T-cell (primary cell): ENCODE results near the gene KAZALD1. TPM values are rescaled to one million over a fixed set of nuclear protein-coding genes. Genes with fewer than 3 reads are reported as not detected.
A peak's percentile ranks its signal among the peaks of the same experiment; 100 is the strongest.
"Not testable (repeated sequence)": the region's sequence is repeated elsewhere in the genome, so short reads cannot be mapped to it uniquely, and the experiment has no call there.

Experiments
- ATAC-seq, 4 experiments: fragments of 200-7000 bp in 3 of 4; fragments of 150-1000 bp in 1 of 4; cut with Tn5 transposase; replicated peaks in 1 of 4; 1 replicate in 3 of 4; 2 replicates in 1 of 4; pipeline ENCODE4 v1.10.0; 2021; ENCODE audit warnings: moderate library complexity in 3 of 4, mild to moderate bottlenecking in 2 of 4, moderate number of reproducible peaks in 1 of 4
- CTCF ChIA-PET, 2 donors: fragments of 300-600 bp; sonication (Branson Sonifier 250); formaldehyde crosslinking; loops; one replicate each; lab custom pipeline; 2022; ENCODE audit warnings: antibody characterized with exemption in 2 of 2; lab: Charles Lee
- POLR2A ChIA-PET, 2 donors: fragments of 300-600 bp; sonication (Branson Sonifier 250); formaldehyde crosslinking; loops; one replicate each; lab custom pipeline; 2022; ENCODE audit warnings: antibody characterized with exemption in 2 of 2; lab: Charles Lee
- DNase-seq, 35 experiments: peaks; one replicate each; pipeline versions ENCODE4 v3.0.0 to v3.0.0-alpha.2; 2013 to 2023
- H3K27ac ChIP-seq: one replicate; pipeline ENCODE4 v1.5.1; 2013; ENCODE audit warnings: low read length
- H3K27me3 ChIP-seq, 2 experiments: replicated peaks in 1 of 2; 1 replicate in 1 of 2; 2 replicates in 1 of 2; pipeline versions ENCODE4 v1.6.1 to v1.7.0; 2013; ENCODE audit warnings: low read length in 1 of 2, mixed read lengths in 1 of 2; ENCODE audit not compliant: control insufficient read depth in 2 of 2, insufficient read depth in 2 of 2; ENCODE audit errors: extremely low read depth in 1 of 2
- H3K36me3 ChIP-seq, 2 donors: 1 replicate in 1 of 2; 2 replicates in 1 of 2; pipeline versions ENCODE4 v1.6.1 to v1.7.0; 2013; ENCODE audit warnings: low read length in 1 of 2; ENCODE audit not compliant: control insufficient read depth in 2 of 2, insufficient read depth in 1 of 2; ENCODE audit errors: extremely low read depth in 1 of 2
- H3K4me1 ChIP-seq, 2 experiments: 1 replicate in 1 of 2; 2 replicates in 1 of 2; pipeline versions ENCODE4 v1.6.1 to v1.7.0; 2013; ENCODE audit warnings: low read length in 2 of 2, mixed read lengths in 1 of 2; ENCODE audit not compliant: insufficient read depth in 2 of 2, control insufficient read depth in 1 of 2; ENCODE audit errors: extremely low read depth in 1 of 2
- H3K4me3 ChIP-seq, 2 donors: 1 replicate in 1 of 2; 2 replicates in 1 of 2; pipeline versions ENCODE4 v1.5.1 to v1.7.0; 2013; ENCODE audit warnings: mild to moderate bottlenecking in 2 of 2, low read length in 1 of 2, moderate library complexity in 1 of 2; ENCODE audit not compliant: control insufficient read depth in 1 of 2; ENCODE audit errors: extremely low read depth in 1 of 2
- H3K9me3 ChIP-seq: 2 replicates; pipeline ENCODE4 v1.7.0; 2013
- H3K27ac Mint-ChIP-seq, 2 donors: one replicate each; pipeline ENCODE4 v1.8.0; 2020 to 2021; ENCODE audit warnings: mild to moderate bottlenecking in 2 of 2, mixed read lengths in 2 of 2
- H3K27me3 Mint-ChIP-seq, 2 donors: one replicate each; pipeline ENCODE4 v1.8.0; 2021 to 2022; ENCODE audit warnings: mixed read lengths in 2 of 2
- H3K36me3 Mint-ChIP-seq: one replicate; pipeline ENCODE4 v1.8.0; 2021; ENCODE audit warnings: mixed read lengths
- H3K4me1 Mint-ChIP-seq, 3 donors: one replicate each; pipeline ENCODE4 v1.8.0; 2020 to 2022; ENCODE audit warnings: mixed read lengths in 3 of 3, mild to moderate bottlenecking in 1 of 3
- H3K4me3 Mint-ChIP-seq, 3 donors: one replicate each; pipeline ENCODE4 v1.8.0; 2020 to 2022; ENCODE audit warnings: mild to moderate bottlenecking in 3 of 3, mixed read lengths in 3 of 3, moderate library complexity in 3 of 3
- H3K9me3 Mint-ChIP-seq, 3 donors: one replicate each; pipeline ENCODE4 v1.8.0; 2020 to 2022; ENCODE audit warnings: mixed read lengths in 3 of 3
- WGBS: methylation state at CpG from one replicate; pipeline ENCODE4 v1.1.5; 2013; ENCODE audit warnings: missing lambda C conversion rate; ENCODE audit not compliant: insufficient coverage; 5-methylcytosine and 5-hydroxymethylcytosine counted together
- total RNA-seq, 35 experiments: library from RNA in 6 of 35; stranded (reverse) in 6 of 35; fragments of 120-200 nt in 1 of 35; gene quantifications; one replicate each; pipeline versions ENCODE4 v1.2.1 to v1.2.4 and lab custom pipeline; 2013 to 2026

KAZALD1 gene
- total RNA-seq, 5 donors from 2014 or later (not counting 1 experiment from before 2014, with no cell fraction given): 0.19 to 0.29 TPM; not detected in 3

DNA sequence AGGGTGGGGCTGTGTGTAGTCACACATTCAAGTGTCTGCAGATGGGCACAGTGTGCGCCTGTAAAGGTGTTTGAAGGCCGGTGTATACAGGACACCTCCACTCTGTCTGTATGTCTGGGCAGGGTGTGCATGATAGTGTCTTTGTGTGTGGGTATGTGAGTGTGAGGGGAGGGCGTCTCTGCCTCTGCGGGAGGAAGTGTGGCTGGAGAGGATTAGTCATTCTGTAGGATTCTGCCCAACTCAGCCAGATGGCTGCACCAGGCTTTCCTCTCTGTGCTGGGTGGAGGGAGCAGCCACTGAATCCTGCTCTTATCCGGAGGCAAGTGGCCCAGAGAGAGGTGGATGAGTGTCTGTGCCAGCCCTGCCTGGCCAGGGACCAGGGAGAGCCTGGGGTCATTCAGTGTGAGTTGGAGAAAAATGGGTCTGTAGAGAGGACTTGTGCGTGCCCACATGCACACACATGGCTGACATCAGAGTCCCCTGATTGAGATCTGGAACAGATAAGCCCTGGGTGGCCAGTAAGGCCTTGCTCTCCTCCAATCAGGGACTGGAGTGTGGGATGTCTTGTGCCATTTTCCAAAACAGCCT lies 29.1 kb upstream of the KAZALD1 start:
- Histone ChIP-seq H3K27me3 (peaks cover 0 to 11% of the 10 kb centered on the region in 2 experiments), H3K4me3 (peak overlapping the region; percentile 35 to 73), H3K36me3 (peaks cover 7 to 33% of the 10 kb centered on the region in 2 donors), H3K9me3 (no peaks in the 10 kb centered on the region), H3K4me1 (peaks cover 7 to 27% of the 10 kb centered on the region in 2 experiments), H3K27ac (peak overlapping the region; percentile 93)
- DNase-seq: peak in 4 of 35 experiments; percentile 37 to 58 (median 46)
- H3K9me3 Mint-ChIP-seq: no peaks in the 10 kb centered on the region
- no peaks in the 10 kb centered on the region for H3K27me3 Mint-ChIP-seq
- 16% methylated on average over 5 of the region's 6 CpGs for WGBS
- CTCF ChIA-PET: interaction anchor here (0.6 to 2.5 kb wide), 11 partner anchors 9 to 1474 kb away, joined by 3 to 25 read pairs (median 4); partner anchors contain the start of gene KAZALD1 (in 1 of the 2)
- POLR2A ChIA-PET: interaction anchor here (0.6 to 1.5 kb wide), 6 partner anchors 8 to 1087 kb away, joined by 3 to 9 read pairs (median 3); no protein-coding TSS in a partner anchor
- peaks cover 17 to 26% (median 20%) of the 10 kb centered on the region in 3 donors for H3K4me1 Mint-ChIP-seq
- peaks cover 27% of the 10 kb centered on the region for H3K36me3 Mint-ChIP-seq
- H3K4me3 Mint-ChIP-seq: peak overlapping the region; percentile 84 to 92 (median 91)
- peak; percentile 17 to 25 (median 19) for ATAC-seq
- peak overlapping the region; percentile 91 to 97 for H3K27ac Mint-ChIP-seq

DNA sequence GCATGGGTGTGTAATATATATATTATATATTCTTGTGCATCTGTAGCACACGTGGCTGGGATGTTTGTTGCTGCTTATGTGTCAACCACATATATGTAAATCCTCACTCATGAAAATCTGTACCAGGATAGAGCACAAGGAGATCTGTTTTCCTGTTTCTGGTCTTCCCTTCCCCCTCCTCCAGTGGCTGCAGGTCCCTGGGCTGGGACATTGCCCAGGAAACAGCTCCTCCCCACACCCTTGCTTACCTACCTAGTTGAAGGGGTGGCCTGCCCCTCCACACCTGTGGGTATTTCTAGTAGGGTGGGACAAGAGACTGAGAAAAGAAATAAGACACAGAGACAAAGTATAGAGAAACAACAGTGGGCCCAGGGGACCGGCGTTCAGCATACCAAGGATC lies 28.5 kb upstream of the KAZALD1 start:
- H3K4me3 ChIP-seq: peak overlapping the region in 1 of 2 donors; percentile 73
- Mint-ChIP-seq H3K36me3 (peaks cover 32% of the 10 kb centered on the region), H3K9me3 (no peaks in the 10 kb centered on the region), H3K4me1 (peaks cover 17 to 26% (median 20%) of the 10 kb centered on the region in 3 donors), H3K27ac (no peak overlapping the region), H3K4me3 (peak overlapping the region; percentile 84 to 92 (median 91)), H3K27me3 (no peaks in the 10 kb centered on the region)
- CTCF ChIA-PET: no interaction called here
- peaks cover 0 to 11% of the 10 kb centered on the region in 2 experiments for H3K27me3 ChIP-seq
- POLR2A ChIA-PET: no interaction called here
- no CpG with 5 or more reads among the region's 3 CpGs for WGBS
- no peaks in the 10 kb centered on the region for H3K9me3 ChIP-seq
- H3K4me1 ChIP-seq: peaks cover 7 to 27% of the 10 kb centered on the region in 2 experiments
- ATAC-seq (no peak), DNase-seq (no peak)
- H3K36me3 ChIP-seq: peaks cover 7 to 39% of the 10 kb centered on the region in 2 donors
- H3K27ac ChIP-seq: peak overlapping the region; percentile 93

DNA sequence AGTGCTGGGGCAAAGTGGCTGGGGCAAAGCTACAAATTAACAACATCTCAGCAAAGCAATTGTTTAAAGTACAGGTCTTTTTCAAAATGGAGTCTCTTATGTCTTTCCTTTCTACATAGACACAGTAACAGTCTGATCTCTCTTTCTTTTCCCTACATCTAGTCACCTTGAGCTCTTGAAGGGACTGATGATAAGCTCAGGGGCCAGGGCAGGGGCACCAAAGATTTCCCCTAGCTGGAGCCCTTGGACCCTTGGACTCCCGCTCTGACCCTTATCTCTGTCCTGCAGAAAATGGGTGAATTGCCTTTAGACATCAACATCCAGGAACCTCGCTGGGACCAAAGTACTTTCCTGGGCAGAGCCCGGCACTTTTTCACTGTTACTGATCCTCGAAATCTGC lies 27.4 kb upstream of the KAZALD1 start:
- peaks cover 7 to 44% of the 10 kb centered on the region in 2 donors for H3K36me3 ChIP-seq
- not testable (repeated sequence) for H3K9me3 ChIP-seq, H3K4me3 ChIP-seq, ATAC-seq, H3K27me3 Mint-ChIP-seq, H3K27ac ChIP-seq, H3K27ac Mint-ChIP-seq, DNase-seq, H3K9me3 Mint-ChIP-seq, H3K4me3 Mint-ChIP-seq
- H3K27me3 ChIP-seq: peaks cover 0 to 10% of the 10 kb centered on the region in 2 experiments
- H3K36me3 Mint-ChIP-seq: peaks cover 36% of the 10 kb centered on the region
- H3K4me1 ChIP-seq: peaks cover 7 to 27% of the 10 kb centered on the region in 2 experiments
- ChIA-PET POLR2A (interaction anchor here in 1 of 2 donors (0.9 kb wide), 1 partner anchor 9 kb away, joined by 3 read pairs; no protein-coding TSS in a partner anchor), CTCF (interaction anchor here in 1 of 2 donors (0.9 kb wide), 1 partner anchor 9 kb away, joined by 4 read pairs; no protein-coding TSS in a partner anchor)
- H3K4me1 Mint-ChIP-seq: peaks cover 17 to 26% (median 20%) of the 10 kb centered on the region in 3 donors
- WGBS: 100% methylated on average over 4 of the region's 4 CpGs

DNA sequence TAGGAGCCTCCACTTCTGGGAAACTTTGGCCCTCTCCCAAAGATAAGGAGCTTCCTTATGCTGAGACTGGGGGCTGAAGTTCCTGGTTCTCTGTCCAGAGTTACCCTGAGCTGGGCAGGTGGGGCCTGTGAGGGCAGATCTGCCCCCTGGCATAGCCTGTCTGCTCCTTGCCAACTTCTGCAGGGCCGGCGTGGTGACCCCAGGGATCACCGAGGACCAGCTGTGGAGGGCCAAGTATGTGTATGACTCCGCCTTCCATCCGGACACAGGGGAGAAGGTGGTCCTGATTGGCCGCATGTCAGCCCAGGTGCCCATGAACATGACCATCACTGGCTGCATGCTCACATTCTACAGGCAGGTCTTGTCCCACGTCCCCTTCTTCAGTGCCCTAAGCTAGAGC lies 26.5 kb upstream of the KAZALD1 start:
- no peaks in the 10 kb centered on the region for H3K9me3 ChIP-seq
- ChIA-PET CTCF (interaction anchor here (0.5 to 0.6 kb wide), 2 partner anchors 13 to 22 kb away, joined by 3 read pairs; no protein-coding TSS in a partner anchor), POLR2A (no interaction called here)
- H3K4me3 ChIP-seq: no peak overlapping the region
- H3K27me3 ChIP-seq: peaks cover 0 to 1% of the 10 kb centered on the region in 2 experiments
- WGBS: 94% methylated on average over 7 of the region's 7 CpGs
- no peaks in the 10 kb centered on the region for H3K9me3 Mint-ChIP-seq
- H3K27ac Mint-ChIP-seq: no peak overlapping the region
- H3K4me3 Mint-ChIP-seq: no peak overlapping the region
- no peak overlapping the region for H3K27ac ChIP-seq
- H3K4me1 ChIP-seq: peaks cover 7 to 23% of the 10 kb centered on the region in 2 experiments
- ATAC-seq: no peak
- peaks cover 17 to 26% (median 20%) of the 10 kb centered on the region in 3 donors for H3K4me1 Mint-ChIP-seq
- no peaks in the 10 kb centered on the region for H3K27me3 Mint-ChIP-seq
- DNase-seq: no peak
- H3K36me3 ChIP-seq: peaks cover 13 to 50% of the 10 kb centered on the region in 2 donors
- peaks cover 36% of the 10 kb centered on the region for H3K36me3 Mint-ChIP-seq

DNA sequence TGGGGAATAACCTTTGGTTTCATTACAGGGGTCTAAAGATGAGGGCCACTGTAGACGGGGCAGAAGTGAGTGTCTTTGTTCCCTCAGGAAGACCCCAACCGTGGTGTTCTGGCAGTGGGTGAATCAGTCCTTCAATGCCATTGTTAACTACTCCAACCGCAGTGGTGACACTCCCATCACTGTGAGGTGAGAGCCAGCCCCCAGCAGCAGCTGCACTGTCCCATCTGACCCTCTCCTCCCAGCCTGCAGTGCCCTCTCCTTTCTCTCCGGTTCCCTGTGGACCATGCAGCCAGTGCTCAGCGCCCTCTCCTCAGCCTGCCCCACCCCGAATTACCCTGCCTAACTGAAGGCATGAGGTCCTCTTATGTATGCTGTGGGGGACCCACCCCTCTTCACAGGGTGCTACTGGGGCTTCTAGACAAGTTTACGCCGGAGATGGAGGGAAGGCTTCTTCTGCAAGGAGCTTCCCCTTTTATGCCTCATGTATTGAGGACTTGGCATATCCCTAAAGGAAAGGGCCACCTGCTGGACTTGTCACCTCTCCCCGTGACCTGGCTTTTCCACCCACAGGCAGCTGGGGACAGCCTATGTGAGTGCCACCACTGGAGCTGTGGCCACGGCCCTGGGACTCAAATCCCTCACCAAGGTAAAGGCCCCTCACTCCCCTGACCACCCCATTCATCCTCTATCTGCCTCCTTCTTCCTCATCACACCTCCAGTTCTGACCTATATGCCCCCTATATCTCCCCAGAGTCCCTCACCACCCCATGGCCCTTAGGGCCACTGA lies 25.7 kb upstream of the KAZALD1 start:
- Histone ChIP-seq H3K27ac (no peak overlapping the region), H3K36me3 (peaks cover 13 to 50% of the 10 kb centered on the region in 2 donors), H3K9me3 (no peaks in the 10 kb centered on the region), H3K27me3 (no peaks in the 10 kb centered on the region), H3K4me1 (peaks cover 5 to 20% of the 10 kb centered on the region in 2 experiments), H3K4me3 (no peak overlapping the region)
- H3K27me3 Mint-ChIP-seq: no peaks in the 10 kb centered on the region
- peaks cover 17 to 27% (median 18%) of the 10 kb centered on the region in 3 donors for H3K4me1 Mint-ChIP-seq
- ChIA-PET CTCF (interaction anchor here in 1 of 2 donors (0.6 kb wide), 1 partner anchor 19 kb away, joined by 3 read pairs; no protein-coding TSS in a partner anchor), POLR2A (no interaction called here)
- ATAC-seq: no peak
- H3K27ac Mint-ChIP-seq: no peak overlapping the region
- WGBS: 88% methylated on average over 8 of the region's 10 CpGs
- no peaks in the 10 kb centered on the region for H3K9me3 Mint-ChIP-seq
- no peak overlapping the region for H3K4me3 Mint-ChIP-seq
- no peak for DNase-seq
- H3K36me3 Mint-ChIP-seq: peaks cover 36% of the 10 kb centered on the region

DNA sequence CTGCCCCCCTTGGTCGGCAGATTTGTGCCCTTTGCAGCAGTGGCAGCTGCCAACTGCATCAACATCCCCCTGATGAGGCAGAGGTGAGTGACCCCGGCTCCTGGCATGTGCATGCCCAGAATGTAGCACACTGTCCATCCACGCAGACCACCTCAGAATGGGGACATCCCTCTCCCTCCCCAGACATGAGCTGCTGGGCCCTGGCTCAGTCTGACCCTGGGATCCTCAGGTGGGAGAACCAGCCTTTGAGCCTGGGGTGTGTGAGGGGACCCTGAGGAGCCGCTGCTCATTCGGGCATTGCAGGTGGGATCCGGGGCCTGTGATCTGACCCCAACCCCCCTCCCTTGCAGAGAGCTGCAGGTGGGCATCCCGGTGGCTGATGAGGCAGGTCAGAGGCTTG lies 25.1 kb upstream of the KAZALD1 start:
- POLR2A ChIA-PET: no interaction called here
- no peak for ATAC-seq

More for the DNA sequence above, 25.1 kb upstream of the KAZALD1 start:
- Histone ChIP-seq H3K4me1 (peaks cover 5 to 20% of the 10 kb centered on the region in 2 experiments), H3K9me3 (no peaks in the 10 kb centered on the region), H3K27me3 (no peaks in the 10 kb centered on the region), H3K4me3 (no peak overlapping the region), H3K27ac (no peak overlapping the region), H3K36me3 (peaks cover 13 to 50% of the 10 kb centered on the region in 2 donors)
- no peak for DNase-seq
- no peaks in the 10 kb centered on the region for H3K9me3 Mint-ChIP-seq
- peak overlapping the region in 1 of 2 donors; percentile 11 for H3K27ac Mint-ChIP-seq
- H3K4me1 Mint-ChIP-seq: peaks cover 21 to 27% (median 23%) of the 10 kb centered on the region in 3 donors
- CTCF ChIA-PET: interaction anchor here in 1 of 2 donors (0.6 kb wide), 1 partner anchor 20 kb away, joined by 3 read pairs; no protein-coding TSS in a partner anchor
- no peaks in the 10 kb centered on the region for H3K27me3 Mint-ChIP-seq
- no peak overlapping the region for H3K4me3 Mint-ChIP-seq
- WGBS: 79% methylated on average over 2 of the region's 7 CpGs
- H3K36me3 Mint-ChIP-seq: peaks cover 36% of the 10 kb centered on the region
